Renal pelvis (tissue), 4 donors: ENCODE results near the gene LAPTM4A. TPM values are rescaled to one million over a fixed set of nuclear protein-coding genes. Genes with fewer than 3 reads are reported as not detected.

Experiments used
- DNase-seq: peaks from one replicate; pipeline ENCODE4 v3.0.0-alpha.2; 2013
- polyA plus RNA-seq, 3 donors: library from polyadenylated mRNA; unstranded; fragments of 120-200 nt; gene quantifications; one replicate each; pipeline ENCODE4 v1.2.1, GENCODE V29; 2013; ENCODE audit not compliant: insufficient read length in 3 of 3

LAPTM4A gene
- polyA plus RNA-seq, 3 donors, result 399 to 441 (median 432) TPM

- no peak for DNase-seq
Observed at GRCh38 chr2:19990416-19990728, 61.1 kb downstream of the LAPTM4A start.

GRCh38 chr2:19989667-19990415, 61.6 kb downstream of the LAPTM4A start, which contains the start of gene WDR35:
TSS of gene WDR35 (minus strand) at chr2:19990105. CDS start at chr2:19990015, 90 bp downstream.
- DNase-seq, result peak; percentile 87

GRCh38 chr2:19989342-19989666, 62.1 kb downstream of the LAPTM4A start:
- DNase-seq, result no peak

- DNase-seq, result no peak
Observed at GRCh38 chr2:19988600-19988999, 62.8 kb downstream of the LAPTM4A start.

- DNase-seq, result no peak
Observed at GRCh38 chr2:19987936-19988335, 63.5 kb downstream of the LAPTM4A start.

Other genes starting within 250 kb of the LAPTM4A start
- 10 to 100 TPM; 29.7 to 35.3 (median 34.0) TPM for gene TTC32, start 149.6 kb downstream of the LAPTM4A start, polyA plus RNA-seq
- 10 to 100 TPM; 26.3 to 33.9 (median 29.7) TPM for gene WDR35, start 61.5 kb downstream of the LAPTM4A start, polyA plus RNA-seq
- 1 to 10 TPM; 2.5 to 3.1 (median 3.0) TPM for gene MATN3, start 39.0 kb downstream of the LAPTM4A start, polyA plus RNA-seq
- gene SDC1, start 173.5 kb upstream of the LAPTM4A start, polyA plus RNA-seq, result 10 to 100 TPM; 28.3 to 34.5 (median 31.0) TPM